HG02623 (cell line): ENCODE results near the gene INPP5K.
A peak's percentile ranks its signal among the peaks of the same experiment; 100 is the strongest.

Experiments used
- ATAC-seq: cut with Tn5 transposase; IDR thresholded peaks from one replicate; pipeline ENCODE4 v1.9.1; 2021; ENCODE audit warnings: moderate library complexity; ENCODE audit not compliant: unreplicated experiment

The INPP5K gene

GRCh38 chr17:1486802-1487695, 29.4 kb downstream of the INPP5K start:
- no peak for ATAC-seq

- ATAC-seq = no peak
These were observed 30.7 kb downstream of the INPP5K start for GRCh38 chr17:1485423-1486376.

DNA sequence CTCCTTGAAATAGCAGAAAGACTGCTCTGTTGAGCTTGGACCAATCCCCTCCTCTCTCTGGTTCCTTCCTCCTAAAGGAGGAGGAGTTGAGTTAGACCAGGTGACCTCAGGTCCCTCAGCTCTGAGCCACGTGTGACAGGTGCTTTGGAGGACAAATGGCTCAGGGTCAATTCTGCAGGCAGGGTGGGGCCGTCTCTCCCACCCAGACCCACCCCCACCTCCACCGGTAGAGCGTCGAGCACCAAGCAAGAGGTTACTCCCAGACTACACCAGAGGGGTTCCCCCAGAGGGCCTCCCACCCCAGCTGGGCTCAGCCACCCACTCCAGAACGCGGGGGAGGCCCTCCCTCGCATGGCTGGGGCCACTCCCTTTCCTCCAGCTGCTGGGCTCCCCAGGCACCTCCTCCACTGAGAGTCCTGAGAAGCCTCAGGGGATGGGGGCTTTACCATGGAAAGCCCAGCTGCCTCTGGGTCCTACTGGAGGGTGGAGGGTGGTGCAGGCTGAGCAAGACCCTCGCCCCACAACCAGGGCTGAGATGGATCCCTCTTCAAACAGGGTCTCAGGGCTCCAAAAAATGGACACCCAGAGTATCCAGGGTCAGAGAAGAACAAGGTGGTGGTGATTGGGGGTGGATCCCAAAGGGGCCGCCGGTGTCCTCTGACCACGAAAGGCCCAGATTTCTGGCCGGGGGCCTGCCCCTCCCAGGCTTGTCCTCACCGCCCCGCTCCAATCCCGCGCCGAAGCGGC, 31.6 kb downstream of the INPP5K start:
- ATAC-seq = peak; percentile 32

GRCh38 chr17:1484060-1484535, 32.3 kb downstream of the INPP5K start:
- no peak for ATAC-seq

DNA sequence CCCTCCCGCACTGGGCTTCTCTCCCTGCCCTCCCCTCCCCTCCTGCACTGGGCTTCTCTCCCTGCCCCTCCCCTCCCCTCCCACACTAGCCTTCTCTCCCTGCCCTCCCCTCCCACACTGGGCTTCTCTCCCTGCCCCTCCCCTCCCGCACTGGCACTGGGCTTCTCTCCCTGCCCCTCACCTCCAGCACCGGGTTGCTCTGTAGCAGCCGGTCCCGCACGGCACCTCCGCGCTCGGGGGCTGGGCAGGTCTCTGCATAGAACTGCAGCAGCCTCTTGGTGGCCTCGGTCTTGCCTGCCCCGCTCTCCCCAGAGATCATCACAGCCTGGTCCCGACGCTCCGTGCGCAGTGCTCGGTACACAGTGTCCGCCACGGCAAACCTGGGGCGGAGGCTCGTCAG, 33.7 kb downstream of the INPP5K start:
- ATAC-seq = no peak

GRCh38 chr17:1481736-1482135, 34.7 kb downstream of the INPP5K start:
- ATAC-seq = no peak

GRCh38 chr17:1480747-1481465, 35.5 kb downstream of the INPP5K start:
- no peak for ATAC-seq

DNA sequence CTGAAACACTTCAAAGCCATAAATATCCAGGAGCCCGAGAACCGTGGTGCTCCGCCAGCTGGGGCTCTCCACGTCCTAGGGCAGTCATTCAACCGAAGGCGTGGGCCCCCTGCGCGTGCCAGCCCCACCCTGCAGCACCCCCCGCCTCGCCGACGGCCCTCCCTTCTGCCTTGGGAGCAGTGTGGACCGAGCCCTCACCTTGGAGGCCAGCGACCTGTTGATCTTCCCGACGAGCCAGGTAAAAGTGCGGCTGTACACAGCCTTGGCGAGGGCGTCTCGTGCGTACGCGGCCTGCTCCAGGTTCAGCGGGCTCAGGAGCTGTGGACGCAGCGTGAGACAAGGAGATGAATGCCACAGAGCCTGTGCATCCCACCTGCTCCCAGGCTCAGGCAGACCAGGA, 38.0 kb downstream of the INPP5K start:
- no peak for ATAC-seq

GRCh38 chr17:1475321-1475854, 41.0 kb downstream of the INPP5K start:
- no peak for ATAC-seq

GRCh38 chr17:1474402-1475189, 41.8 kb downstream of the INPP5K start:
- peak; percentile 46 for ATAC-seq

GRCh38 chr17:1473841-1474240, 42.6 kb downstream of the INPP5K start:
- no peak for ATAC-seq

- ATAC-seq = no peak
These were observed 43.2 kb downstream of the INPP5K start for GRCh38 chr17:1473170-1473569.

DNA sequence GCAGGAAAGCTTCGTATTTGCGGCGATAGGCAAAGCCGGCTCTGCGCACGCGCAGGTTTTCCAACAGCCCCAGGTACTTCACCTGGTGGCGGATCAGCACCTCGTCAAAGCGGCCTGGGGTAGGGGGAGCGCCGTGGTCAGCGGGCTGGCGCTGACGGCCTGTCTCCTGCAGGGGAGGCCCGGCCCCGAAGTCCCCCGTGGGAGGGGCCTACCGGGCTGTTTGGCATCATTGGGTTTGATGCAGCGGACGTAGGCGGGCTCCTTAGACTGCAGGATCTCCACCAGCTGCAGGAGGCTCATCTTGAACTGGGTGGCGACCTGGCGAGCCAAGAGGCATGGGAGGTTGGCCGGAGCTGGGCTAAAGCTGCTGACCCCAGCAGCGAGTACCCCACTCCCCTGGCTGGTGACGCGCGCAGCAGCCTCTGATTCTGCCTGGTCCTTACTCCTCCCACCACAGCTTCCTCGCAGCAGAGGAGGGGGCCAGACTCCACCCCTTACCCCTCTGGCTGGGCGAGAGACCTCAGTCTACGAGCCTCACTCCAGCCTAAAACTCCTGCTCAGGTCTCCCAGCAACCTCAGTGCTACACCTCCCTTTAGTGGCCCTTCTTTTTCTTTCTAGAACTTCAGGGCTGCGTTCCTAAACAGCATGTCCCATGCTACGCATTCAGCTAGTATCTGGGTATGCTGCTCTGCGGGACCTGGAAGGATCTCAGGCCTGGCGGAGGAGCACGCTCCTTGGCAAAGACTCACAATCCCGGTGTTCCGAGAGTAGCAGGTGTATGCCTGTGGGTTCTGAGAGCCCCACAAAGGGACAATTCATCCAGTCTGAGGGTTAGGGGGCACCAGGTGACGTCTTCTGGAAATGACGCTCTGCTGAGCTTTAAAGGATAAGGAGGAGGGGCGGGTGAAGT, 44.2 kb downstream of the INPP5K start:
- ATAC-seq = no peak

GRCh38 chr17:1471490-1471889, 44.9 kb downstream of the INPP5K start:
- no peak for ATAC-seq

DNA sequence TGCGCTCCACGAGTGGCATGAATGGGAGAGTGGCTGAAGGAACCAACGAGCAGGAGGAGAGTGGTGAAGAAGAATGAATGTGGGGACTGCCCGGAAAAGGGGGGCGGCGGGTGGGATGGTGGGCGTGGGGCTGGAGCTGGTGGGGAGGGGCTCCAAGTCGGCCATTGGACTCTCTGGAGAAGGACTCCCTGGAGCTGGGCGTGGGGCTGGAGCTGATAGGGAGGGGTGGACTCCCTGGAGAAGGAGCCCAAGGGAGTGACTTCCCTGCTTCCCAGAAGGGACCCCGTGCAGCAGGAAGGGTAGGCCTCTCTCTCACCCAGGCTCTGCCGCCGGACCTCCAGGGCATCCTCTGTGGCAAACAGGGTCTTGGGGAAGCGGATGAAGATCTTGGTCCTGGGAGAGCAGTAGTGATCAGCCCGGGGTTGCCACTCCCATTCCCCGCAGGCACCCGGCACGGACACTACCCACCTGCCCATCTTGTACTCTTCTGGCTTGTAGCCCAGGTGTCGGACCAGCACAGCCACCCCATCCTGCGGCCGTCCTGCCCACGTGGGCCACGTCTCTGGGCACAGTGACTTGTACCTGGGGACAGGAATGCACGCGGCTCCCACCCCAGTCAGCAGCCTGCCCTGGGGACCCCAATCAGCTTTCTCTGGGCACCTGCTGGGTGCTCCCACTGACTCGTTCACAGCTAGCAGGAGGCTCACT, 45.5 kb downstream of the INPP5K start:
- ATAC-seq = no peak

- no peak for ATAC-seq
These were observed 46.2 kb downstream of the INPP5K start for GRCh38 chr17:1470071-1470754.
